ENCODE data around the gene SDE2. TPM values are rescaled to one million over a fixed set of nuclear protein-coding genes. Genes with fewer than 3 reads are reported as not detected.

SDE2 gene
- total RNA-seq (2021; fragmentation: NEBNext Ultra II Directional; extraction: Animal tissue kit (Norgen Biotek cat#: 25700)): 10 to 100 TPM; 16.1 to 18.1 (median 16.5) TPM
- long read RNA-seq, transcript SDE2-201 (7 exons, 3,975 nt): major isoform, 15 of 16 reads
- long read RNA-seq, partial matches to known transcripts: 1 of 16 reads
- long read RNA-seq, other reads (novel, unspliced or antisense): 0 of 16 reads

DNA sequence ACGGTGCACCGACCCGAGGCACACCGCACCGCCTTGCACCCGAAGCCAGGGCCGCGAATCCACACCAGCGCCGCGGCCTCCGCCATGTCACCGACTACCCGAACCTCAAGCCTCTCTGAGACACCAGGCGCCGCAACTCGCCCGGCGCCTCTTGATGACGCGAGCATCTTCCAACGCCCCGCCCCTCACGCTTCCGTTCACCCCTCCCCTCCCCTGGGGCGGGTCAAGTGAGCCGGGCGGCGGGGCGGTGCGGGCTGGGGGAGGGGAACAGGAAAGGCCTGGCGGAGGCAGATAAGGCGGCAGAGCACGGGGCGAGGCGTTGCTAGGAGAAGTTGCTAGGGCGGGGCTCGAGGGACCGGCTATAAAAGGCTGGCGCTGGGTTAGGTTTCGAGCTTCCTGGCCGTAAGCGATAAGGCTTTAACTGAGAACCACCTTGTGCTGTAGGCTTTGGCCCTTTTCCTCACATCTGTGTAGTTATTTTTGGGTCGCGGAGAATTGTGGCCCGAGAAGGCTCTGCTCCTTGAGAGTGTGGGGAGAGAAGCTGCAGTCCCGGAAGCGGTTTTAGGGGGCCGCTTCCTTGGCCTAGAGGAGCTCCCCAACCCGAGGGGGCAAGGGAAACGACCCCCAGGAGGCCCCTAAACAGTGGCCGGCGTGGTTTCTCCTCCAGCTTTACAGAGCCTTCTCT is at the start of gene SDE2:
Gene SDE2, minus strand, starts transcription at position 117 of the 685 bp plus-strand sequence. Its CDS starts 31 bp downstream, at position 86.
- H3K9me3 Mint-ChIP-seq: no peaks in the 10 kb centered on the region
- H3K4me3 Mint-ChIP-seq: peak within 1 kb of the TSS; percentile 97
- TF ChIP-seq, protein P1, sequence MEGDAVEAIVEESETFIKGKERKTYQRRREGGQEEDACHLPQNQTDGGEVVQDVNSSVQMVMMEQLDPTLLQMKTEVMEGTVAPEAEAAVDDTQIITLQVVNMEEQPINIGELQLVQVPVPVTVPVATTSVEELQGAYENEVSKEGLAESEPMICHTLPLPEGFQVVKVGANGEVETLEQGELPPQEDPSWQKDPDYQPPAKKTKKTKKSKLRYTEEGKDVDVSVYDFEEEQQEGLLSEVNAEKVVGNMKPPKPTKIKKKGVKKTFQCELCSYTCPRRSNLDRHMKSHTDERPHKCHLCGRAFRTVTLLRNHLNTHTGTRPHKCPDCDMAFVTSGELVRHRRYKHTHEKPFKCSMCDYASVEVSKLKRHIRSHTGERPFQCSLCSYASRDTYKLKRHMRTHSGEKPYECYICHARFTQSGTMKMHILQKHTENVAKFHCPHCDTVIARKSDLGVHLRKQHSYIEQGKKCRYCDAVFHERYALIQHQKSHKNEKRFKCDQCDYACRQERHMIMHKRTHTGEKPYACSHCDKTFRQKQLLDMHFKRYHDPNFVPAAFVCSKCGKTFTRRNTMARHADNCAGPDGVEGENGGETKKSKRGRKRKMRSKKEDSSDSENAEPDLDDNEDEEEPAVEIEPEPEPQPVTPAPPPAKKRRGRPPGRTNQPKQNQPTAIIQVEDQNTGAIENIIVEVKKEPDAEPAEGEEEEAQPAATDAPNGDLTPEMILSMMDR (IDR thresholded peaks at IDR 0.05): no peak
- H3K36me3 Mint-ChIP-seq (ENCODE audit: low read depth): peaks cover 20% of the 10 kb centered on the region
- peaks cover 46% of the 10 kb centered on the region for H3K4me1 Mint-ChIP-seq (ENCODE audit: low read depth)
- DNase-seq: peak; percentile 97
- peaks cover 2% of the 10 kb centered on the region; the same call in 1 of the 2 replicates for H3K27me3 Mint-ChIP-seq (ENCODE audit: insufficient read depth)
- H3K27ac Mint-ChIP-seq: peak within 1 kb of the TSS; percentile 98

DNA sequence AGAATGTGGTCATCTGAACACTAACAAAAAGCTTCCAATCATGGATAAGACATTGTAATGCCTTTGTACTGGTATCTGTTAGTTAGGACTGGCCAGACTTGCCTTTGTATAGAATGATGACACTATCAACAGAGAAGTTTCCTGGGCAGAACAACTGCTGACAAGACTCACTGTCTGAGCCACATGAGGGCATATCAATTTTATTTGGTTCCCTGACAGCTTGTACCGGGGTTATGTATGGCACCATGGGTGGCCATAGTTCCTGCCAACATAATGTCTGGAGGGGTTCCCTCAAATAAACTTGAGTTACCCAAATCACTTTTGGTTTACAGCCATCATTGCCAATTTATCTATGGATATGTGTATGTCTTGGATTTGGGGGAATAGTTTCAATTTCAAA is 49.7 kb upstream of the SDE2 start:
- no peak overlapping the region for H3K4me3 Mint-ChIP-seq
- TF ChIP-seq, protein P1 (IDR thresholded peaks at IDR 0.05): no peak
- no peak for DNase-seq
- H3K4me1 Mint-ChIP-seq (ENCODE audit: low read depth): peaks cover 15% of the 10 kb centered on the region
- no peak overlapping the region for H3K27ac Mint-ChIP-seq
- H3K27me3 Mint-ChIP-seq (ENCODE audit: insufficient read depth): peaks cover 2% of the 10 kb centered on the region
- H3K36me3 Mint-ChIP-seq (ENCODE audit: low read depth): no peaks in the 10 kb centered on the region
- no peaks in the 10 kb centered on the region for H3K9me3 Mint-ChIP-seq

DNA sequence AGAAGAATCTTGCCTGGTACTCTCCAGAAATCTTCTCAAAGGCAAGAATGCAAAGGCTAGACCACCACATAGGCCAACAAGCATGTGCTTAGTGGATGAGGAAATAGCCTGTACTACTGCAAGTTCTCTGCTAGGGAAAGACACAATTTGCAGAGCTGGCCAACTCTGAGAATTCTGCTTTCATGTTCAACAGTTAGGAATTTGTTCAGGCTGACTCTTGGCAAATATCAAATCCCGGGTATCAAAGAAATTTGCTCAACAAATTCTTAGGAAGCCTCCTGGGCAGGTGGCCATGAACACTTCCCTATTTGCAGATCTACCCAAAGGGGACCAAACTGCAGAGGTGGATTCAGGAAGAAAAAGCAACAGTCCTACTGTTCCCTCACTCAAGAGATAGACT is 48.4 kb upstream of the SDE2 start:
- DNase-seq: no peak
- Mint-ChIP-seq H3K27ac (no peak overlapping the region), H3K36me3 (ENCODE audit: low read depth) (no peaks in the 10 kb centered on the region), H3K9me3 (no peaks in the 10 kb centered on the region), H3K4me1 (ENCODE audit: low read depth) (peaks cover 15% of the 10 kb centered on the region), H3K4me3 (no peak overlapping the region), H3K27me3 (ENCODE audit: insufficient read depth) (peaks cover 2% of the 10 kb centered on the region)
- TF ChIP-seq, protein P1 (IDR thresholded peaks at IDR 0.05): no peak

DNA sequence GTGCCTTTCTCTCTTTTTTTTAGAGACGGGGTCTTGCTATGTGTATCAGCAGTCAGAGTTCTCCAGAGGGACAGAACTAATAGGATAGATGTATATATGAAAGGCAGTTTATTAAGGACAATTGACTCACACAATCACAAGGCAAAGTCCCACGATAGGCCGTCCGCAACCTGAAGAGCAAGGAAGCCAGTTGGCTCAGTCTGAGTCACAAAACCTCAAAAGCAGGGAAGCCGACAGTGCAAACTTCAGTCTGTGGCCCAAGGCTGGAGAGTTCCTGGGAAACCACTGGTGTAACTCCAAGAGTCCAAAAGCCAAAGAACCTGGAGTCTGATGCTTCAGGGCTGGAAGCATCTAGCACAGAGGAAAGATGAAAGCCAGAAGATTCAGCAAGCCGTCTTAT is 47.1 kb upstream of the SDE2 start:
- no peaks in the 10 kb centered on the region for H3K36me3 Mint-ChIP-seq (ENCODE audit: low read depth)
- H3K27ac Mint-ChIP-seq: no peak overlapping the region
- peaks cover 15% of the 10 kb centered on the region for H3K4me1 Mint-ChIP-seq (ENCODE audit: low read depth)
- peaks cover 2% of the 10 kb centered on the region for H3K27me3 Mint-ChIP-seq (ENCODE audit: insufficient read depth)
- TF ChIP-seq, protein P1 (IDR thresholded peaks at IDR 0.05): no peak
- DNase-seq: peak; percentile 67
- H3K4me3 Mint-ChIP-seq: no peak overlapping the region
- H3K9me3 Mint-ChIP-seq: no peaks in the 10 kb centered on the region

DNA sequence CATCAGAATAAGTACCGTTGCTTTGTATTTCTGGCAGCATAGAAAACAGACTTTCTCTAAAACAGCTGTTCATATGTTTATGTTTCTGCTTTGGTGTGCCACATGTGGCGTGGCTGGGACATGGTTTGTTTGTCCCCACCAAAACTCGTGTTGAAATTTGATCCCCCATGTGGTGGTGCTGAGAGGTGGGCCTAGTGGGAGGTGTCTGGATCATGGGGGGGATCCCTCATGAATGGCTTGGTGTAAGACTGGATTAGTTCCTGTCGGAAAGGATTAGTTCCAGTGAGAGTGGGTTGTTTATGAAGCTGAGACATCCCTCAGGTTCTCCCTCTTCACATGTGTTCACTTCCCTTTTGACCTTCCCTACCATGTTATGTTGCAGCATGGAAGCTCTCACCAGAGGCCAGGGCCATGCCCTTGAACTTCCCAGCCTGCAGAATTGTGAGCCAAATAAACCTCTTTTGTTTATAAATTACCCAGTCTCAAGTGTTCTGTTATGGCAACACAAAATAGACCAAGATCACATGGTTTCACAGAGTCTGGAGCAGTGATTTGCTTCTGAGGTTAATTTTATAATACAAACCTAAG is 45.5 kb upstream of the SDE2 start:
- TF ChIP-seq, protein P1 (IDR thresholded peaks at IDR 0.05): no peak
- no peak for DNase-seq
- Mint-ChIP-seq H3K9me3 (no peaks in the 10 kb centered on the region), H3K27me3 (ENCODE audit: insufficient read depth) (peaks cover 5% of the 10 kb centered on the region), H3K36me3 (ENCODE audit: low read depth) (no peaks in the 10 kb centered on the region), H3K4me3 (no peak overlapping the region), H3K4me1 (ENCODE audit: low read depth) (peaks cover 15% of the 10 kb centered on the region), H3K27ac (no peak overlapping the region)
